GM12878 (cell line): Measurements from ENCODE around the gene GALNT15. TPM values are rescaled to one million over a fixed set of nuclear protein-coding genes. Genes with fewer than 3 reads are reported as not detected.
A peak's percentile ranks its signal among the peaks of the same experiment; 100 is the strongest.

Experiments used
- ATAC-seq: fragments of 200-7000 bp; cut with Tn5 transposase; 3 replicates; pipeline ENCODE4 v1.9.1; 2020; ENCODE audit warnings: mild to moderate bottlenecking, moderate library complexity
- BruUV-seq: library from RNA; stranded (reverse); fragments of 400-500 nt; replicated peaks from 2 replicates; lab custom pipeline; 2021; lab: Mats Ljungman, UMichigan
- CTCF ChIA-PET: fragments of 300-600 bp; sonication (Branson Sonifier 250); formaldehyde crosslinking; extraction: SDS; loops from one replicate; lab custom pipeline; 2021; ENCODE audit warnings: inconsistent platforms; lab: Yijun Ruan, JAX
- POLR2A ChIA-PET: fragments of 350-600 bp; formaldehyde crosslinking; extraction: SDS; loops from one replicate; lab custom pipeline; 2021; ENCODE audit warnings: inconsistent platforms; lab: Charles Lee
- RAD21 ChIA-PET: fragments of 300-600 bp; sonication (Branson Sonifier 250); formaldehyde crosslinking; loops from one replicate; lab custom pipeline; 2023; ENCODE audit warnings: antibody characterized with exemption; ENCODE audit not compliant: unreplicated experiment; lab: Charles Lee
- SMC1A ChIA-PET: fragments of 300-600 bp; sonication (Branson Sonifier 250); formaldehyde crosslinking; loops from one replicate; lab custom pipeline; 2023; ENCODE audit not compliant: unreplicated experiment, uncharacterized antibody; lab: Charles Lee
- DNase-seq: peaks from one replicate; pipeline ENCODE4 v3.0.0-alpha.2; 2011; ENCODE audit warnings: low read depth, low spot score
- FAIRE-seq: peaks from 3 replicates; lab custom pipeline; 2011; peaks lifted over from hg19 to GRCh38; lab: Jason Lieb, UNC
- H2AFZ ChIP-seq: 2 replicates; pipeline ENCODE4 v1.6.0; 2011; ENCODE audit warnings: low read depth, low read length, control low read depth; ENCODE audit not compliant: control insufficient read depth
- H3K27ac ChIP-seq: 2 replicates; pipeline ENCODE4 v1.5.1; 2011; ENCODE audit warnings: control low read depth; ENCODE audit not compliant: control insufficient read depth, insufficient read depth
- H3K27me3 ChIP-seq, 2 experiments: replicated peaks in 1 of 2; 2 replicates each; pipeline versions ENCODE4 v1.6.0 to v1.6.1; 2011; ENCODE audit warnings: low read length in 1 of 2; ENCODE audit not compliant: control insufficient read depth in 2 of 2, insufficient read depth in 2 of 2
- H3K36me3 ChIP-seq, 2 experiments: 2 replicates each; pipeline ENCODE4 v1.5.1; 2011; ENCODE audit warnings: low read length in 1 of 2; ENCODE audit not compliant: control insufficient read depth in 2 of 2, insufficient read depth in 2 of 2
- H3K4me1 ChIP-seq: 2 replicates; pipeline ENCODE4 v1.6.1; 2011; ENCODE audit warnings: mild to moderate bottlenecking, low read length, moderate library complexity, mixed read lengths; ENCODE audit not compliant: control insufficient read depth, insufficient read depth
- H3K4me2 ChIP-seq: 2 replicates; pipeline ENCODE4 v1.6.0; 2011; ENCODE audit warnings: control low read depth; ENCODE audit not compliant: control insufficient read depth, insufficient read depth
- H3K4me3 ChIP-seq: fragments of 200-600 bp; sonication (generic); 2 replicates; pipeline ENCODE4 v1.5.1; 2016
- H3K79me2 ChIP-seq: 2 replicates; pipeline ENCODE4 v1.6.0; 2011; ENCODE audit warnings: low read length; ENCODE audit not compliant: control insufficient read depth, insufficient read depth
- H3K9ac ChIP-seq: 2 replicates; pipeline ENCODE4 v1.8.0; 2011; ENCODE audit warnings: low read length, control low read depth, mixed read lengths; ENCODE audit not compliant: control insufficient read depth, insufficient read depth
- H3K9me3 ChIP-seq: replicated peaks from 3 replicates; pipeline ENCODE4 v1.5.1; 2011; ENCODE audit warnings: mild to moderate bottlenecking, low read length; ENCODE audit not compliant: control insufficient read depth, insufficient read depth
- H4K20me1 ChIP-seq: 2 replicates; pipeline ENCODE4 v1.6.0; 2011; ENCODE audit not compliant: control insufficient read depth, insufficient read depth
- BACH1 ChIP-seq: fragments of 450-650 bp; IDR thresholded peaks from 2 replicates; pipeline ENCODE4 v1.6.1; 2017; ENCODE audit warnings: mild to moderate bottlenecking, borderline replicate concordance
- BRCA1 ChIP-seq: IDR thresholded peaks from 2 replicates; pipeline ENCODE4 v1.6.1; 2011; ENCODE audit warnings: low read depth, low read length, improper control_type of control experiment
- CBX3 ChIP-seq: fragments of 200-600 bp; sonication (generic); IDR thresholded peaks from 2 replicates; pipeline ENCODE4 v1.6.1; 2016; ENCODE audit warnings: low read depth, borderline replicate concordance
- NRF1 ChIP-seq: conservative IDR thresholded peaks from 2 replicates; pipeline ENCODE4 v1.6.1; 2011; ENCODE audit warnings: mild to moderate bottlenecking, low read depth, low read length, improper control_type of control experiment
- SPI1 ChIP-seq: IDR thresholded peaks from 2 replicates; pipeline ENCODE4 v1.6.1; 2011; ENCODE audit warnings: low read depth, mild to moderate bottlenecking, low read length, moderate library complexity, borderline replicate concordance; ENCODE audit not compliant: insufficient read depth
- STAT1 ChIP-seq: fragments of 450-650 bp; conservative IDR thresholded peaks from 2 replicates; pipeline ENCODE4 v1.6.1; 2014; ENCODE audit warnings: antibody characterized with exemption, mild to moderate bottlenecking
- ZSCAN29 ChIP-seq: fragments of 450-650 bp; IDR thresholded peaks from 2 replicates; pipeline ENCODE4 v1.6.1; 2017; ENCODE audit warnings: mild to moderate bottlenecking, moderate library complexity
- ZZZ3 ChIP-seq: IDR thresholded peaks from 2 replicates; pipeline ENCODE4 v1.6.1; 2011; ENCODE audit warnings: low read depth; ENCODE audit not compliant: control insufficient read depth, insufficient read length
- WGBS: methylation state at CpG from one replicate; pipeline ENCODE4 v1.1.6; 2016; ENCODE audit warnings: low lambda C conversion rate; ENCODE audit not compliant: insufficient replicate concordance, insufficient coverage; ENCODE audit errors: missing lambda C conversion rate; 5-methylcytosine and 5-hydroxymethylcytosine counted together
- in situ Hi-C: fragments of 300-500 bp; cut with MboI; formaldehyde crosslinking; loops from 9 replicates; pipeline ENCODE4 v1.14.3; 2018; ENCODE audit warnings: mixed read lengths
- intact Hi-C: fragments of 100-400 bp; cut with micrococcal nuclease; formaldehyde crosslinking; loops from one replicate; pipeline ENCODE4 v1.14.2; 2022; ENCODE audit not compliant: unreplicated experiment
- polyA plus RNA-seq, 11 experiments: library from polyadenylated mRNA; depleted of rRNA in 4 of 11; unstranded in 6 of 11; stranded (reverse) in 5 of 11; fragments of >200 nt; fragmentation: Nextera tagmentation in 4 of 11; fragmentation: Illumina TruSeq in 1 of 11; extraction: Ambion mirVana in 4 of 11; extraction: Trizol in 1 of 11; gene quantifications; 1 replicate in 1 of 11; 2 replicates in 10 of 11; pipeline versions ENCODE4 v1.2.1 to v1.2.3, GENCODE V29; 2011 to 2016; ENCODE audit warnings: inconsistent platforms in 2 of 11, missing spikeins in 2 of 11, low read depth in 1 of 11
- total RNA-seq, 4 experiments: library from RNA; depleted of rRNA in 3 of 4; stranded (reverse); fragments of >200 nt in 3 of 4; fragmentation: Illumina TruSeq in 1 of 4; extraction: Trizol in 1 of 4; gene quantifications; 2 replicates each; pipeline versions ENCODE4 v1.2.1 to v1.2.3, GENCODE V29; 2013 to 2021
- TF ChIP-seq, protein P1 (sequence below): fragments of 450-650 bp; IDR thresholded peaks from 2 replicates; pipeline ENCODE4 v1.6.1; 2017; ENCODE audit warnings: mild to moderate bottlenecking, moderate library complexity

The GALNT15 gene
- total and polyA plus RNA-seq, 10 of the 15 experiments (the other 5 are each of a cell fraction or from before 2014, with no cell fraction given), result 0.03 to 0.05 TPM; not detected in 8

DNA sequence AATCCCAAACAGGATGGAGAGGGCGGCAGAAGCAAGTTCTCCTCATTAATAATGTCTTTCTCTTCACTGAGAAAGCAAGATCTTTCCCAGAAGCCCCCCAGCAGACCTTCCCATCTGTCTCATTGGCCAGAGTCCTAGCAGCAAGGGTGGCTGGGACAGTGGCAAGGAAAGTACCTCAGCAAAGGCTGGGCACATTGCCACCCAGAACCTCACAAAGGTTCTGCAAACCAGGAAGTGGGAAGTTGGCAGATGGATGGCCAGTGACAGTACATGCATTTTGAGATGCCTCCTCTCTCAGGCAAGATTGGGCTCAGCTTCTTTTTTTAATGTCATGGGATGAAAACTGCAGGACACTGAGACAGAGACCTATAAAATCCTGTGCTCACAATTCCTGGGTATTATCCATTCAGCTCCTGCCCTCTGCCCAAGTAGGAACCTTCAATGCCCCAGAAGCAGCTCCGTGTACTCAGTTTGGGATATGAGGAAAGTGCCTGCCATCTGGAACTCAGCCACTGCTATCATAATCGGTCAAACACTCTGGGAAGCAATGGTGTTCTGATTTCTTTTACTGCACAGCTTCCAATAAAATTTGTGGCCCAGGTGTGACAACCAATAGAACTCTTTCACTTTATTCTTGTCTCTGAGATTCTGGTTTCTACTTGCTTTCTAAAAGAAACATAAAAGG, 64.7 kb downstream of the GALNT15 start:
- FAIRE-seq, result no peak
- H3K9me3 ChIP-seq, result no peaks in the 10 kb centered on the region
- BruUV-seq, result no TSS peak
- SMC1A ChIA-PET, result no interaction called here
- CTCF ChIA-PET, result no interaction called here
- RAD21 ChIA-PET, result no interaction called here
- no peaks in the 10 kb centered on the region for H3K4me1 ChIP-seq
- H3K36me3 ChIP-seq, result no peaks in the 10 kb centered on the region
- no peak overlapping the region for H3K4me2 ChIP-seq
- no peak overlapping the region for H3K9ac ChIP-seq
- no peak overlapping the region for H3K4me3 ChIP-seq
- ATAC-seq, result no peak
- H2AFZ ChIP-seq, result peak overlapping the region; percentile 19; the same call in 1 of the 2 replicates
- intact Hi-C loops, result no loop called here
- TF ChIP-seq BRCA1 (no peak), CBX3 (no peak), STAT1 (no peak), NRF1 (no peak), BACH1 (no peak), SPI1 (peak; percentile 26; the same call in 1 of the 2 replicates), ZZZ3 (no peak), ZSCAN29 (no peak)
- TF ChIP-seq, protein P1, sequence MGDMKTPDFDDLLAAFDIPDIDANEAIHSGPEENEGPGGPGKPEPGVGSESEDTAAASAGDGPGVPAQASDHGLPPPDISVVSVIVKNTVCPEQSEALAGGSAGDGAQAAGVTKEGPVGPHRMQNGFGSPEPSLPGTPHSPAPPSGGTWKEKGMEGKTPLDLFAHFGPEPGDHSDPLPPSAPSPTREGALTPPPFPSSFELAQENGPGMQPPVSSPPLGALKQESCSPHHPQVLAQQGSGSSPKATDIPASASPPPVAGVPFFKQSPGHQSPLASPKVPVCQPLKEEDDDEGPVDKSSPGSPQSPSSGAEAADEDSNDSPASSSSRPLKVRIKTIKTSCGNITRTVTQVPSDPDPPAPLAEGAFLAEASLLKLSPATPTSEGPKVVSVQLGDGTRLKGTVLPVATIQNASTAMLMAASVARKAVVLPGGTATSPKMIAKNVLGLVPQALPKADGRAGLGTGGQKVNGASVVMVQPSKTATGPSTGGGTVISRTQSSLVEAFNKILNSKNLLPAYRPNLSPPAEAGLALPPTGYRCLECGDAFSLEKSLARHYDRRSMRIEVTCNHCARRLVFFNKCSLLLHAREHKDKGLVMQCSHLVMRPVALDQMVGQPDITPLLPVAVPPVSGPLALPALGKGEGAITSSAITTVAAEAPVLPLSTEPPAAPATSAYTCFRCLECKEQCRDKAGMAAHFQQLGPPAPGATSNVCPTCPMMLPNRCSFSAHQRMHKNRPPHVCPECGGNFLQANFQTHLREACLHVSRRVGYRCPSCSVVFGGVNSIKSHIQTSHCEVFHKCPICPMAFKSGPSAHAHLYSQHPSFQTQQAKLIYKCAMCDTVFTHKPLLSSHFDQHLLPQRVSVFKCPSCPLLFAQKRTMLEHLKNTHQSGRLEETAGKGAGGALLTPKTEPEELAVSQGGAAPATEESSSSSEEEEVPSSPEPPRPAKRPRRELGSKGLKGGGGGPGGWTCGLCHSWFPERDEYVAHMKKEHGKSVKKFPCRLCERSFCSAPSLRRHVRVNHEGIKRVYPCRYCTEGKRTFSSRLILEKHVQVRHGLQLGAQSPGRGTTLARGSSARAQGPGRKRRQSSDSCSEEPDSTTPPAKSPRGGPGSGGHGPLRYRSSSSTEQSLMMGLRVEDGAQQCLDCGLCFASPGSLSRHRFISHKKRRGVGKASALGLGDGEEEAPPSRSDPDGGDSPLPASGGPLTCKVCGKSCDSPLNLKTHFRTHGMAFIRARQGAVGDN, result no peak
- no peaks in the 10 kb centered on the region for H4K20me1 ChIP-seq
- POLR2A ChIA-PET, result no interaction called here
- 28% methylated on average over 3 of the region's 3 CpGs for WGBS
- DNase-seq, result no peak
- in situ Hi-C loops, result no loop called here
- H3K27ac ChIP-seq, result no peak overlapping the region
- H3K79me2 ChIP-seq, result no peaks in the 10 kb centered on the region
- H3K27me3 ChIP-seq, result peaks cover 0 to 2% of the 10 kb centered on the region in 2 experiments; a peak in 1 of 4 replicates
